ENCODE results near the gene GTPBP2. TPM values are rescaled to one million over a fixed set of nuclear protein-coding genes. Genes with fewer than 3 reads are reported as not detected.

Gene GTPBP2
- total and polyA plus RNA-seq, 2 of the 4 experiments (the other 2 are of a cell fraction) = 38.4 to 86.6 TPM

DNA sequence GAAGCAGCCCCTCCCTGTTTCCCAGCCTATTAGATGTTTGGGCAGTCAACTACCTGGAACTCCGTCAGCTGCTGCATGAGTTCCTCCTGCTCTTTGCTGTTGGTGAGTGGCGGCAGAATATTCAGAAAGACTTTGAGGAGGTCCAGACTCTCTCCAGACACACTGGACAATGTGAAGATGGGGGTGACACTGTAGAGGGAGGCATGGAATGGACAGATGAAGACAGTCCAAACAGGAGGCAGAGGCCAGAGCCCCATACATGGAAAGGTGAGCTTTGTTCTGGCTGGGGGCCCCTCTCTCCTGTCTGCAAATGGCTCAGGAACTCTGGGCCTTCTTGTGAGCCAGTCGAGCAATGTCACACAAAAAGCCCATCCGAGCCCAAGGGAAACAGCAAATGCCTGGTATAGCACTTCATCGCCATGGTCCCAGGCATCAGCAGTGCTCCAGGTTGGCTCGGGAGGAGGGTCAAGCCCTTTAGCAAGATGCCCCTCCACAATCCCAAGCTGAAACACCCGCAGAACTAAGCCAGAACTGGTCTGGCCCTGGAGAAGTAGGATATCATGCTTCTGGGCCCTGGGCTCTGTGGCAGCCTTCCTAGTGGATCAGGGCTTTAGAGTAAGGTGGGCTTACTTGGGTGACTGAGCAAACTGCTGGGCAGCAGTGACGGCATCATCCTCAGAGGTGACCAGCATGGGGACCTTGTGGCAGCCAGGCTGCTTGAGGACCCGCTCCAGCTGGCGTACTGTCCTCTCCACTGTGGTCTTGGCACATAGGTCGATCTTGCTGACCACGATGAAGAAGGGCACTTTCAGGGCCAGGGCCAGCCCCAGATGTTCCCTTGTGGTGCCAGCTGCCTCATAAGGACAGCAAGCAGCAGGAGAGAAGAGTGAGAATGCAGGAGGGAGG lies 4.9 kb downstream of the GTPBP2 start:
- in situ Hi-C loops (cut with MboI; ENCODE audit: low sequenced_read_pairs) (no loop called here), dilution Hi-C loops (cut with HindIII; ENCODE audit: low sequenced_read_pairs, unreplicated experiment) (no loop called here), intact Hi-C loops (cut with micrococcal nuclease) (no loop called here)
- peaks cover 49 to 86% of the 10 kb centered on the region in 2 experiments for H3K79me1 ChIP-seq (ENCODE audit: low read depth in 1 of 2, low read length in 2 of 2)
- no TSS peak for BruUV-seq (replicated peaks)
- H4K5ac ChIP-seq (ENCODE audit: low read depth, low read length) = no peak overlapping the region
- no peak overlapping the region for H2BK20ac ChIP-seq (ENCODE audit: low read depth, low read length)
- DNase-seq = no peak
- no peaks in the 10 kb centered on the region; the same call in 1 of the 2 replicates for H4K20me1 ChIP-seq (ENCODE audit: insufficient read depth, low read length)
- POLR2A ChIA-PET (ENCODE audit: unreplicated experiment) = no interaction called here
- H3K27ac ChIP-seq (ENCODE audit: insufficient read depth, low read length) = no peak overlapping the region
- H2AFZ ChIP-seq (replicated peaks; ENCODE audit: low read length, poor library complexity) = no peak overlapping the region
- TF ChIP-seq, protein P1, sequence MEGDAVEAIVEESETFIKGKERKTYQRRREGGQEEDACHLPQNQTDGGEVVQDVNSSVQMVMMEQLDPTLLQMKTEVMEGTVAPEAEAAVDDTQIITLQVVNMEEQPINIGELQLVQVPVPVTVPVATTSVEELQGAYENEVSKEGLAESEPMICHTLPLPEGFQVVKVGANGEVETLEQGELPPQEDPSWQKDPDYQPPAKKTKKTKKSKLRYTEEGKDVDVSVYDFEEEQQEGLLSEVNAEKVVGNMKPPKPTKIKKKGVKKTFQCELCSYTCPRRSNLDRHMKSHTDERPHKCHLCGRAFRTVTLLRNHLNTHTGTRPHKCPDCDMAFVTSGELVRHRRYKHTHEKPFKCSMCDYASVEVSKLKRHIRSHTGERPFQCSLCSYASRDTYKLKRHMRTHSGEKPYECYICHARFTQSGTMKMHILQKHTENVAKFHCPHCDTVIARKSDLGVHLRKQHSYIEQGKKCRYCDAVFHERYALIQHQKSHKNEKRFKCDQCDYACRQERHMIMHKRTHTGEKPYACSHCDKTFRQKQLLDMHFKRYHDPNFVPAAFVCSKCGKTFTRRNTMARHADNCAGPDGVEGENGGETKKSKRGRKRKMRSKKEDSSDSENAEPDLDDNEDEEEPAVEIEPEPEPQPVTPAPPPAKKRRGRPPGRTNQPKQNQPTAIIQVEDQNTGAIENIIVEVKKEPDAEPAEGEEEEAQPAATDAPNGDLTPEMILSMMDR (conservative IDR thresholded peaks at IDR 0.05; ENCODE audit: low read depth, low read length) = no peak
- no peak overlapping the region for H2AK9ac ChIP-seq (replicated peaks; ENCODE audit: low read depth, low read length, poor library complexity)
- no peak overlapping the region for H3K14ac ChIP-seq (replicated peaks; ENCODE audit: low read depth, low read length)
- CTCF ChIA-PET = no interaction called here
- 100% methylated on average over 4 of the region's 12 CpGs; no CpG with 5 or more reads in 1 of the 2 experiments for WGBS, 2 experiments (ENCODE audit: extremely low coverage in 2 of 2, insufficient read length in 1 of 2)
- H3K27me3 ChIP-seq (ENCODE audit: control insufficient read depth, insufficient read depth, low read length) = no peaks in the 10 kb centered on the region
- H3K4me1 ChIP-seq (ENCODE audit: control insufficient read depth, insufficient read depth, low read length) = peaks cover 6% of the 10 kb centered on the region
- peaks cover 32% of the 10 kb centered on the region for H3K9me1 ChIP-seq (ENCODE audit: insufficient read depth, low read length)
- H4K91ac ChIP-seq (ENCODE audit: insufficient read depth, low read depth, low read length) = no peak overlapping the region
- no peak overlapping the region for H3K9ac ChIP-seq (ENCODE audit: low read depth, low read length)
- no peak overlapping the region for H3K23ac ChIP-seq (ENCODE audit: low read depth, low read length)
- no peak overlapping the region for H3K18ac ChIP-seq (ENCODE audit: low read depth, low read length)
- no peak for ATAC-seq (ENCODE audit: low read depth)
- no peak overlapping the region for H3K56ac ChIP-seq (ENCODE audit: extremely low read depth, insufficient read depth, low read length)
- no peak overlapping the region for H2BK15ac ChIP-seq (ENCODE audit: low read depth, low read length)
- no peaks in the 10 kb centered on the region for H3K9me3 ChIP-seq (ENCODE audit: control insufficient read depth, insufficient read depth, low read length)
- no peak overlapping the region for H3K4ac ChIP-seq (ENCODE audit: low read depth, low read length)
- H2BK5ac ChIP-seq (ENCODE audit: low read depth, low read length, poor library complexity, severe bottlenecking) = no peak overlapping the region
- no peak overlapping the region for H3K4me3 ChIP-seq (ENCODE audit: insufficient read depth, low read depth, low read length)
- H2BK120ac ChIP-seq (ENCODE audit: low read depth, low read length) = no peak overlapping the region
- H3K4me2 ChIP-seq (ENCODE audit: low read depth, low read length) = no peak overlapping the region
- no peak overlapping the region for H4K8ac ChIP-seq (ENCODE audit: low read depth in 2 of 2, low read length in 2 of 2)
- H2AK5ac ChIP-seq (ENCODE audit: low read depth, low read length) = no peak overlapping the region
- peaks cover 58% of the 10 kb centered on the region for H3K36me3 ChIP-seq (ENCODE audit: control insufficient read depth, insufficient read depth, low read length)

All from IMR-90 (cell line).